ENCODE results near the gene COL5A3.

GRCh38 chr19:10018263-10018662 is 8.0 kb upstream of the COL5A3 start:
- no peak for TF ChIP-seq CTCF (IDR thresholded peaks at IDR 0.05)
- no peak for TF ChIP-seq POLR2A (IDR thresholded peaks at IDR 0.05)
- TF ChIP-seq POLR2AphosphoS5 (IDR thresholded peaks at IDR 0.05), result no peak

Measured in prostate gland (tissue), 2 donors.